ENCODE results near the gene CNGA3. TPM values are rescaled to one million over a fixed set of nuclear protein-coding genes. Genes with fewer than 3 reads are reported as not detected.

The CNGA3 gene
- polyA plus RNA-seq, 4 donors: 0.22 to 1.5 (median 0.30) TPM; not detected in 1

Other genes starting within 250 kb of the CNGA3 start
- 1 to 10 TPM; 1.6 to 8.3 (median 4.1) TPM for gene INPP4A, start 98.4 kb downstream of the CNGA3 start, polyA plus RNA-seq

Data from small intestine (tissue), 4 donors.